Upper lobe of left lung (tissue), 6 donors: ENCODE measurements around the gene TMEM26. TPM values are rescaled to one million over a fixed set of nuclear protein-coding genes. Genes with fewer than 3 reads are reported as not detected.

Experiments
- ATAC-seq, 2 donors: fragments of 200-7000 bp; cut with Tn5 transposase; one replicate each; pipeline ENCODE4 v1.9.1; 2022; ENCODE audit warnings: mild to moderate bottlenecking in 2 of 2, moderate library complexity in 2 of 2; ENCODE audit not compliant: low FRiP score in 2 of 2
- DNase-seq, 2 donors: peaks; one replicate each; pipeline ENCODE4 v3.0.0-alpha.2; 2019 to 2020
- H3K27ac ChIP-seq, 4 donors: fragments of 200-600 bp; sonication (generic); one replicate each; pipeline ENCODE4 v1.5.1; 2016 to 2019
- H3K27me3 ChIP-seq, 4 donors: fragments of 200-600 bp; sonication (generic); one replicate each; pipeline ENCODE4 v1.5.1; 2017 to 2019
- H3K36me3 ChIP-seq, 4 donors: fragments of 200-600 bp; sonication (generic); one replicate each; pipeline ENCODE4 v1.5.1; 2016 to 2019
- H3K4me1 ChIP-seq, 4 donors: fragments of 200-600 bp; sonication (generic); one replicate each; pipeline ENCODE4 v1.5.1; 2018 to 2019
- H3K4me3 ChIP-seq, 4 donors: fragments of 200-600 bp; sonication (generic); one replicate each; pipeline ENCODE4 v1.5.1; 2017 to 2019; ENCODE audit warnings: mild to moderate bottlenecking in 2 of 4, moderate library complexity in 1 of 4
- H3K9me3 ChIP-seq, 4 donors: fragments of 200-600 bp; sonication (generic); one replicate each; pipeline ENCODE4 v1.5.1; 2018 to 2019
- CTCF ChIP-seq, 6 experiments: fragments of 450-650 bp in 4 of 6; fragments of 200-600 bp in 2 of 6; sonication (generic) in 2 of 6; IDR thresholded peaks; one replicate each; pipeline ENCODE4 v1.5.1; 2016 to 2019; ENCODE audit warnings: antibody characterized with exemption in 6 of 6
- EP300 ChIP-seq, 4 donors: sonication (generic); formaldehyde crosslinking; IDR thresholded peaks; one replicate each; pipeline ENCODE4 v1.5.1; 2017; ENCODE audit warnings: antibody characterized with exemption in 4 of 4, control low read depth in 2 of 4
- POLR2A ChIP-seq, 4 donors: fragments of 450-650 bp; IDR thresholded peaks; one replicate each; pipeline ENCODE4 v1.5.1; 2016 to 2017; ENCODE audit warnings: antibody characterized with exemption in 4 of 4, mild to moderate bottlenecking in 2 of 4
- POLR2AphosphoS5 ChIP-seq, 2 donors: sonication (generic); formaldehyde crosslinking; IDR thresholded peaks; one replicate each; pipeline ENCODE4 v1.5.1; 2017; ENCODE audit warnings: antibody characterized with exemption in 2 of 2
- WGBS, 2 donors: methylation state at CpG; one replicate each; pipeline ENCODE4 v1.1.5; 2017 to 2018; 5-methylcytosine and 5-hydroxymethylcytosine counted together
- total RNA-seq, 6 donors: library from RNA; depleted of rRNA in 4 of 6; stranded (reverse); fragments of >200 nt in 4 of 6; gene quantifications; one replicate each; pipeline versions ENCODE4 v1.1.0 to v1.2.1, GENCODE V29; 2016 to 2021
- donor health status: DM: no; HTN: no; CAD: no; lungs with moderate emphysema.
- donor health status: DM: no; HTN: yes; CAD: no; lungs with severe emphysema.

The TMEM26 gene
- total RNA-seq, 6 donors from 2014 or later: 0.30 to 2.0 (median 0.77) TPM; not detected in 1

GRCh38 chr10:61400524-61400923 lies 52.7 kb downstream of the TMEM26 start:
- Histone ChIP-seq H3K4me3 (no peak overlapping the region), H3K27ac (no peak overlapping the region), H3K36me3 (no peaks in the 10 kb centered on the region), H3K27me3 (no peaks in the 10 kb centered on the region), H3K4me1 (peaks cover 0 to 14% (median 8%) of the 10 kb centered on the region in 4 donors), H3K9me3 (no peaks in the 10 kb centered on the region)
- TF ChIP-seq EP300 (IDR thresholded peaks at IDR 0.05) (no peak), CTCF (IDR thresholded peaks at IDR 0.05) (no peak), POLR2AphosphoS5 (IDR thresholded peaks at IDR 0.05) (no peak), POLR2A (IDR thresholded peaks at IDR 0.05) (no peak)
- 90 to 96% methylated on average over 1 of the region's 1 CpG for WGBS, 2 donors
- DNase-seq (no peak), ATAC-seq (no peak)

- no peaks in the 10 kb centered on the region for H3K36me3 ChIP-seq
- H3K9me3 ChIP-seq: no peaks in the 10 kb centered on the region
- no peaks in the 10 kb centered on the region for H3K27me3 ChIP-seq
- TF ChIP-seq EP300 (IDR thresholded peaks at IDR 0.05) (no peak), POLR2A (IDR thresholded peaks at IDR 0.05) (no peak), POLR2AphosphoS5 (IDR thresholded peaks at IDR 0.05) (no peak), CTCF (IDR thresholded peaks at IDR 0.05) (no peak)
- H3K27ac ChIP-seq: no peak overlapping the region
- no peak for DNase-seq
- no peak for ATAC-seq
- H3K4me1 ChIP-seq: peaks cover 0 to 14% (median 8%) of the 10 kb centered on the region in 4 donors
- H3K4me3 ChIP-seq: no peak overlapping the region
Measured at GRCh38 chr10:61399406-61399805, 53.8 kb downstream of the TMEM26 start.

GRCh38 chr10:61398366-61399129 lies 54.6 kb downstream of the TMEM26 start:
- Histone ChIP-seq H3K4me3 (no peak overlapping the region), H3K4me1 (peaks cover 0 to 14% (median 8%) of the 10 kb centered on the region in 4 donors), H3K9me3 (no peaks in the 10 kb centered on the region), H3K36me3 (no peaks in the 10 kb centered on the region), H3K27ac (peak overlapping the region in 2 of 4 donors; percentile 42 to 69), H3K27me3 (no peaks in the 10 kb centered on the region)
- TF ChIP-seq CTCF (IDR thresholded peaks at IDR 0.05): no peak
- no peak for TF ChIP-seq EP300 (IDR thresholded peaks at IDR 0.05)
- TF ChIP-seq POLR2A (IDR thresholded peaks at IDR 0.05): no peak
- no peak for TF ChIP-seq POLR2AphosphoS5 (IDR thresholded peaks at IDR 0.05)
- no peak for ATAC-seq
- no peak for DNase-seq
- 82 to 85% methylated on average over 2 of the region's 2 CpGs for WGBS, 2 donors

GRCh38 chr10:61397175-61397986 lies 55.8 kb downstream of the TMEM26 start:
- Histone ChIP-seq H3K4me3 (peak overlapping the region in 3 of 4 donors; percentile 2 to 34 (median 34)), H3K9me3 (no peaks in the 10 kb centered on the region), H3K27ac (peak overlapping the region; percentile 38 to 79 (median 56)), H3K4me1 (peaks cover 0 to 14% (median 8%) of the 10 kb centered on the region in 4 donors), H3K27me3 (no peaks in the 10 kb centered on the region), H3K36me3 (no peaks in the 10 kb centered on the region)
- 60% methylated on average over 7 of the region's 7 CpGs for WGBS, 2 donors
- no peak for TF ChIP-seq POLR2A (IDR thresholded peaks at IDR 0.05)
- TF ChIP-seq EP300 (IDR thresholded peaks at IDR 0.05): peak in 1 of 4 donors; percentile 45
- ATAC-seq: peak in 1 of 2 donors; percentile 86
- no peak for DNase-seq

- H3K4me1 ChIP-seq: no peaks in the 10 kb centered on the region
- H3K9me3 ChIP-seq: no peaks in the 10 kb centered on the region
- no peak for DNase-seq
- no peaks in the 10 kb centered on the region for H3K27me3 ChIP-seq
- ATAC-seq: no peak
- no peak overlapping the region for H3K4me3 ChIP-seq
- H3K36me3 ChIP-seq: no peaks in the 10 kb centered on the region
- 72 to 80% methylated on average over 3 of the region's 3 CpGs for WGBS, 2 donors
- TF ChIP-seq CTCF (IDR thresholded peaks at IDR 0.05) (no peak), EP300 (IDR thresholded peaks at IDR 0.05) (no peak), POLR2AphosphoS5 (IDR thresholded peaks at IDR 0.05) (no peak), POLR2A (IDR thresholded peaks at IDR 0.05) (no peak)
- no peak overlapping the region for H3K27ac ChIP-seq
Measured at GRCh38 chr10:61391281-61391680, 61.9 kb downstream of the TMEM26 start.
